ENCODE results near the gene SPIRE2.
"Not testable (repeated sequence)": the region's sequence is repeated elsewhere in the genome, so short reads cannot be mapped to it uniquely, and the experiment has no call there.

SPIRE2 gene, protein sequence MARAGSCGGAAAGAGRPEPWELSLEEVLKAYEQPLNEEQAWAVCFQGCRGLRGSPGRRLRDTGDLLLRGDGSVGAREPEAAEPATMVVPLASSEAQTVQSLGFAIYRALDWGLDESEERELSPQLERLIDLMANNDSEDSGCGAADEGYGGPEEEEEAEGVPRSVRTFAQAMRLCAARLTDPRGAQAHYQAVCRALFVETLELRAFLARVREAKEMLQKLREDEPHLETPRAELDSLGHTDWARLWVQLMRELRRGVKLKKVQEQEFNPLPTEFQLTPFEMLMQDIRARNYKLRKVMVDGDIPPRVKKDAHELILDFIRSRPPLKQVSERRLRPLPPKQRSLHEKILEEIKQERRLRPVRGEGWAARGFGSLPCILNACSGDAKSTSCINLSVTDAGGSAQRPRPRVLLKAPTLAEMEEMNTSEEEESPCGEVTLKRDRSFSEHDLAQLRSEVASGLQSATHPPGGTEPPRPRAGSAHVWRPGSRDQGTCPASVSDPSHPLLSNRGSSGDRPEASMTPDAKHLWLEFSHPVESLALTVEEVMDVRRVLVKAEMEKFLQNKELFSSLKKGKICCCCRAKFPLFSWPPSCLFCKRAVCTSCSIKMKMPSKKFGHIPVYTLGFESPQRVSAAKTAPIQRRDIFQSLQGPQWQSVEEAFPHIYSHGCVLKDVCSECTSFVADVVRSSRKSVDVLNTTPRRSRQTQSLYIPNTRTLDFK

DNA sequence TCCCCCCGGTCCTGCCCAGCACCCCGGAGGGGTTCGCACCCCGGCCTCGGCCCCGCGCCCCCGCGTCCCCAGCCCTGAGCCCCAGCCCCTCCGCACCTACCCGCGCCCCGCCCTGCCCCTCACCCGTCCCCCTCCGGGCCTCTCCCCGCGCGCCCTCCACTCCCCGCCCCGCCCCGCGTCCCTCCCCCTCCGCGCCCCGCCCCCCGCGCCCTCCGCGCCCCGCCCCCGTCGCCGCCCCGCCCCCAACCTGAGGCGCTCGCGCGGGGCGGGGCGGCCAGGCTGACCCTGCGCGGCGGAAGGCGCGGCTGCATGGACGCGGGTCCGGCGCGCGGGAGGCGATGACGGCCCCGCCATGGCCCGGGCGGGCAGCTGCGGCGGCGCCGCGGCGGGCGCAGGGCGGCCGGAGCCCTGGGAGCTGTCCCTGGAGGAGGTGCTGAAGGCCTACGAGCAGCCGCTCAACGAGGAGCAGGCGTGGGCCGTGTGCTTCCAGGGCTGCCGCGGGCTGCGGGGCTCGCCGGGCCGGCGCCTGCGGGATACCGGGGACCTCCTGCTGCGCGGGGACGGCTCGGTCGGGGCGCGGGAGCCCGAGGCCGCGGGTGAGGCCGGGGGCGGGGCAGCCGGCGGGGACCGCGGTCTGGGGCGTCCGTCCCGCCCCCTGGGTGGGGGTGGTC lies at the start of gene SPIRE2:
Gene SPIRE2 (plus strand): TSS at position 277 of the 671 bp plus-strand sequence. CDS start 76 bp downstream, at position 353.
- peak; percentile 43 to 51 for DNase-seq (ENCODE audit: low read depth in 2 of 2)

DNA sequence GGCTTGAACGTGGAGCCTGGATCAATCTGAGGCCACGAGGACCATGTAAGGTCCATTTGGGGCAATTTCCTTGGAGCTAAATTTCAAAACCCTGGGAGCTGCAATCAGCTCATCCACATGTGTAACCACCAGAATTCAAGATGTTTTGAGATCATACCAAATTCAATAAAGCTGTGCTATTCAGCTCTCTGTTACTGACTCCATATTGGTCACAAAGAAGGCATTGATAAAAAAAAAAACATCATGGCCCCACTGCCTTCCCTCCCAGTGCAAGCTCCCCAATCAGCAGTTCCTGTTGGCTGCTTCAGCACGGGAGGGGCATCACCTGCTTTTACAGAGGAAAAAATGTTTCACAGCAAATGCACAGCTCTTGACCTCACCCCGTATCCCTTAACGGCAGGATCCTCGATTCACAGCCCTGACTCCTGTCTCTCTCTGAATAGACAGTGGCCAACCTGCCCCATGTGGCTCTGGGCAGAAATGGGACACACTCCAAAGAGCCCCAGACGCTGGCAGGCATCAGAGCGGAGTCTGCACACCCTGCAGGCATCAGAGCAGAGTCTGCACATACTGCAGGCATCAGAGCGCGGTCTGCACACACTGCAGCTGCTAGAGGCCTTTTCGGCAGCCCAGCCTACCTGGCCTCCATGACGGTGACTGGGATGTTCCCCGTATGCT lies 48.9 kb upstream of the SPIRE2 start:
- DNase-seq (ENCODE audit: low read depth in 2 of 2) = no peak

DNA sequence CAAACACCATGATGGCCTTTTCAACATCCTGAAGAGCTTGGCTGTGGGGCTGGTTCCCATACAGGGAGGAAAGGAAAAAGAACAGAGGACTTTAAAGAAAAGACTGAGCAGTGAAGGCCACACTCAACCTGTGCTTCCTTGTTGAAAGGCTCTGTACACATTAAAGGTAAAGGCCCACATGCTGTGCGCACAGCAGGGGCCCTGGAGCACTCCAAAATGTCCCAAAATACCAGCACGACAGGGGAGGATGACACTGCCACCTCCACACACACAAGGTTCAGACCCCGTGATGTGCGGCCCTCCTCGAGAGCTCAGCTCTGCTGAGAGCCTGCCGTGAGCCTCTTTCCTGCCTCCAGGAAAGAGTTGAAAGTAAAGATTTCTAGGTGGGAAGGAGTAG lies 48.4 kb upstream of the SPIRE2 start:
- DNase-seq (ENCODE audit: low read depth in 2 of 2) = no peak

- no peak for DNase-seq (ENCODE audit: low read depth in 2 of 2)
These were observed 45.8 kb upstream of the SPIRE2 start for GRCh38 chr16:89782489-89782888.

DNA sequence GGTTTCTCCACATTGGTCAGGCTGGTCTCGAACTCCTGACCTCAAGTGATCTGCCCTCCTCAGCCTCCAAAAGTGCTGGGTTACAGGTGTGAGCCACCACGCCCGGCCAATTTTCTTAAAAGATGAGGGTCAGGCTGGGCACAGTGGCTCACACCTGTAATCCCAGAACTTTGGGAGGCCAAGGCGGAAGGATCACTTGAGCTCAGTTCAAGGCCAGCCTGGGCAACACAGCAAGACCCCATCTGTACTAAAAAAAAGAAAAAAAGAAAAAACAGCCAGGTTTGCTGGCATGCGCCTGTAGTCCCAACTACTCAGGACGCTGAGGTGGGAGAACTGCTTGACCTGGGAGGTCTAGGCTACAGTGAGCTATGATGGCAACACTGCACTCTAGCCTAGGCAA lies 44.3 kb upstream of the SPIRE2 start:
- DNase-seq (ENCODE audit: low read depth in 2 of 2) = not testable (repeated sequence)

- no peak for DNase-seq (ENCODE audit: low read depth in 2 of 2)
These were observed 43.9 kb upstream of the SPIRE2 start for GRCh38 chr16:89784406-89784805.

DNA sequence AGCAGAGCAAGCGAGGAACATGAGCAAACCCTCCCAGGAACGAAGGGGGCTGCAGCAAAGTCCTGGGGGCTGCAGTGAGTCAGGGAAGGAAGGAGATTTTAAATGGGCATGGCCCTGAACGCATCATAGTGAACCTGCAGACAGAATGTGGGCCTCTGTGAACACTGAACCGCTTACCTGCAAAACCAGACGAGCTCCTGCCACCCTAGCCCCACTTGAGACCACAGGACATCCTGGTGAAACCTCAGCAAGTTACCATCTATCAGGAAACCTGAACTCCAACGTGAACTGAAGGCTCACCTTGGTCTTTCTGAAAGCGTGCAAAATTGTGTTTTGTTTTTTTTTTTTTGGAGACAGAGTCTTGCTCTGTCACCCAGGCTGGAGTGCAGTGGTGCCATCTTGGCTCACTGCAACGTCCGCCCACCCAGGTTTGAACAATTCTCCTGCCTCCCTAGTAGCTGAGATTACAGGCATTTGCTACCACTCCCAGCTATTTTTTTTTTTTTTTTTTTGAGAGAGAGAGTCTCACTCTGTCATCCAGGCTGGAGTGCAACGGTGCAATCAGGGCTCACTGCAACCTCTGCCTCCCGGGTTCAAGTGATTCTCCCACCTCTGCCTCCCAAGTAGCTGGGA lies 42.6 kb upstream of the SPIRE2 start:
- no peak for DNase-seq (ENCODE audit: low read depth in 2 of 2)

GRCh38 chr16:89786474-89787364 lies 41.6 kb upstream of the SPIRE2 start:
- DNase-seq (ENCODE audit: low read depth in 2 of 2) = no peak

GRCh38 chr16:89787365-89787805 lies 40.9 kb upstream of the SPIRE2 start:
- no peak for DNase-seq (ENCODE audit: low read depth in 2 of 2)

GRCh38 chr16:89791278-89791995 lies 36.8 kb upstream of the SPIRE2 start:
- no peak for DNase-seq (ENCODE audit: low read depth in 2 of 2)

DNA sequence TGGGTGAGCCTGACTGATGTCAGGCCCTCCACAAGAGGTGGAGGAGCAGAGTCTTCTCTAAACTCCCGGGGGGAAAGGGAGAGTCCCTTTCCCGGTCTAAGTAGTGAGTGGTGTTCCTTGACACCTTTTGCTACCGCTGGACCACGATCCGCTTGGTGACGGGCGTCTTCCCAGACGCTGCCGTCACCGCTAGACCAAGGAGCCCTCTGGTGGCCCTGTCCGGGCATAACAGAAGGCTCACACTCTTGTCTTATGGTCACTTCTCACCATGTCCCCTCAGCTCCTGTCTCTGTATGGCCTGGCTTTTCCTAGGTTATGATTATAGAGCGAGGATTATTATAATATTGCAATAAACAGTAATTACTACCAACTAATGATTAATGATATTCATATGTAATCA lies 35.2 kb upstream of the SPIRE2 start:
- peak; percentile 11 to 34 for DNase-seq (ENCODE audit: low read depth in 2 of 2)

DNA sequence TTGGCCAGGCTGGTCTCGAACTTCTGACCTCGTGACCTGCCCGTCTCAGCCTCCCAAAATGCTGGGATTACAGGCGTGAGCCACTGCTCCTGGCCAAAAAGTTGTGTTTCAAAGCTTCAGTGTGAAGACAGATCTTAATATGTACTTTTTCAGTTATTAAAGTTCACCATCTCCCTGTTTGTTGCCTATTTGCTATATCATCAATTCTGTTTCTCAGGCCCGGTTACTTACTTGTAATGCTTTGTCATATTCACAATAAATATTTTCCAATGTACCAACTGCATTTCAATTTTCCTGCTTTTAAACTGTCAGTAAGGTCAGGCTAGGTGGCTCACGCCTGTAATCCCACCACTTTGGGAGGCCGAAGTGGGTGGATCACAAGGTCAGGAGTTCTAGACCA lies 34.3 kb upstream of the SPIRE2 start:
- DNase-seq (ENCODE audit: low read depth in 2 of 2) = no peak

GRCh38 chr16:89795676-89796075 lies 32.6 kb upstream of the SPIRE2 start:
- DNase-seq (ENCODE audit: low read depth in 2 of 2) = no peak

DNA sequence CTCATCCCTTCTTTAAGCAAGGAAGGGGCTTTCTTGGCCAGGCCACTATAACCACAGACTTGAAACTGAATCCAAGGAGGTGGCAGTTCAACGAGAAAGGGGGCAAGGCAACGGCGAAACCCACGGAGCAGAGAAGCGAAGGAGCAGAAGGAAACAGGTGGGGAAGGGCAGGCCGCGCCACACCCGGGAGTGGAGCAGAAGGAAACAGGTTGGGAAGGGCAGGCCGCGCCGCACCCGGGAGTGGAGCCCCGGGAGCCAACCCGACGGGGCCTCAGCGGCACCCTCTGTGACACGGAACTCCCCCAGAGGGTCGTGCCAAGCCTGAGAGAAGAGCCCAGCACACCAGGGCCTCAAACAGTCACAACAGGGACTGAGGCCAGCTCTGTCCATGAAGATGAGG lies 32.2 kb upstream of the SPIRE2 start:
- DNase-seq (ENCODE audit: low read depth in 2 of 2) = no peak

GRCh38 chr16:89798126-89798525 lies 30.1 kb upstream of the SPIRE2 start:
- DNase-seq (ENCODE audit: low read depth in 2 of 2) = no peak

DNA sequence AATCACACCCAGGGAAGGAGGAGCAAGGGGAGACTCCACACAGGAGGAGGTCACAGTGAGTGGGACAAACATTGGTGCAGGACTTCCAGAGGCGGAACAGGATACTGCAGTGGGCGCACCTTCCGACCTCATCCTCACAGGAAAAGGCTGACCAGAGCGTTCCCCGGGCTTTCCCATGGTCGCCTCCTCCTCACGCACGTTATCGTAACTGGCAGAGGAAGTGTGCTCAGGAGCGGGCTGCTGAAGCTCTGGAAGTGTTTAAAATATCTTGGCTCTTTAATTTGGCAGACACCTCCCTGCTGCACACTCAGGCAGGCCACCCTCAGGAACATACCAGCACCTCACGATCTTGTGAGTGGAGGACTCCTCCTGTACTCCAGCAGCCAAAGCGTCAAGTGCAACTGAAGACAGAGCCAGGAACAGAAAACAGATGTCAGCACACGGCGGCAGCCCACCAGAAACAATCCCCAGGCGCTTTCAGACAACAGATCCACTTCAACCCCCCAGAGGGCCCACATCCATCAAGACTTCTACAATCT lies 29.4 kb upstream of the SPIRE2 start:
- no peak for DNase-seq (ENCODE audit: low read depth in 2 of 2)

- no peak for DNase-seq (ENCODE audit: low read depth in 2 of 2)
These were observed 26.5 kb upstream of the SPIRE2 start for GRCh38 chr16:89801800-89802199.

GRCh38 chr16:89805136-89805905 lies 23.0 kb upstream of the SPIRE2 start:
- no peak for DNase-seq (ENCODE audit: low read depth in 2 of 2)
